AG04450 (cell line): ENCODE data around the gene SLC35F3. TPM values are rescaled to one million over a fixed set of nuclear protein-coding genes. Genes with fewer than 3 reads are reported as not detected.

ENCODE experiments used
- CTCF ChIA-PET: fragments of 300-600, 350-600 bp; formaldehyde crosslinking; extraction: SDS; loops from one replicate; lab custom pipeline; 2022; ENCODE audit warnings: antibody characterized with exemption, inconsistent platforms; lab: Charles Lee
- POLR2A ChIA-PET: fragments of 350-600 bp; formaldehyde crosslinking; extraction: SDS; loops from one replicate; lab custom pipeline; 2021; ENCODE audit warnings: antibody characterized with exemption, inconsistent platforms; lab: Yijun Ruan, JAX
- DNase-seq: peaks from one replicate; pipeline ENCODE4 v3.0.0-alpha.2; 2011; ENCODE audit warnings: low read depth, low spot score
- H3K27ac ChIP-seq: one replicate; pipeline ENCODE4 v1.5.1; 2012; ENCODE audit warnings: low read depth, low read length, control low read depth
- H3K27me3 ChIP-seq: one replicate; pipeline ENCODE4 v1.6.0; 2012; ENCODE audit warnings: low read length; ENCODE audit not compliant: control insufficient read depth, insufficient read depth
- H3K4me3 ChIP-seq: 2 replicates; pipeline ENCODE4 v1.5.1; 2011; ENCODE audit warnings: mild to moderate bottlenecking, low read depth, low read length, control low read depth
- H3K9me3 ChIP-seq: 2 replicates; pipeline ENCODE4 v1.5.1; 2012; ENCODE audit warnings: low read length; ENCODE audit not compliant: control insufficient read depth, insufficient read depth
- CTCF ChIP-seq: IDR thresholded peaks from 2 replicates; pipeline ENCODE4 v1.5.1; 2011; ENCODE audit warnings: low read depth, low read length, control low read depth, inconsistent platforms
- polyA plus RNA-seq: library from polyadenylated mRNA; depleted of rRNA; stranded (reverse); fragments of >200 nt; gene quantifications from 2 replicates; pipeline ENCODE4 v1.2.3, GENCODE V29; 2011

The SLC35F3 gene
- polyA plus RNA-seq, 1 experiment = 0.04 TPM

GRCh38 chr1:234271243-234271606 is 366.7 kb downstream of the SLC35F3 start:
- Histone ChIP-seq H3K27me3 (no peaks in the 10 kb centered on the region), H3K9me3 (no peaks in the 10 kb centered on the region; the same call in 1 of the 2 replicates), H3K4me3 (no peak overlapping the region), H3K27ac (no peak overlapping the region)
- DNase-seq = no peak
- TF ChIP-seq CTCF = no peak
- CTCF ChIA-PET = no interaction called here
- POLR2A ChIA-PET = no interaction called here

GRCh38 chr1:234272656-234273312 is 368.3 kb downstream of the SLC35F3 start:
- H3K27me3 ChIP-seq = no peaks in the 10 kb centered on the region
- H3K9me3 ChIP-seq = no peaks in the 10 kb centered on the region; the same call in 1 of the 2 replicates
- DNase-seq = no peak
- H3K27ac ChIP-seq = no peak overlapping the region
- no peak overlapping the region for H3K4me3 ChIP-seq
- no peak for TF ChIP-seq CTCF
- ChIA-PET POLR2A (no interaction called here), CTCF (interaction anchor here (1.0 kb wide), 1 partner anchor 37 kb away, joined by 4 read pairs; no protein-coding TSS in a partner anchor)

GRCh38 chr1:234273981-234274380 is 369.5 kb downstream of the SLC35F3 start:
- Histone ChIP-seq H3K4me3 (no peak overlapping the region), H3K27ac (no peak overlapping the region), H3K27me3 (no peaks in the 10 kb centered on the region), H3K9me3 (no peaks in the 10 kb centered on the region)
- POLR2A ChIA-PET = no interaction called here
- CTCF ChIA-PET = interaction anchor here (1.0 kb wide), 1 partner anchor 36 kb away, joined by 4 read pairs; no protein-coding TSS in a partner anchor
- TF ChIP-seq CTCF = no peak
- no peak for DNase-seq

GRCh38 chr1:234276151-234276788 is 371.8 kb downstream of the SLC35F3 start:
- CTCF ChIA-PET = no interaction called here
- POLR2A ChIA-PET = no interaction called here
- no peak overlapping the region for H3K4me3 ChIP-seq
- no peak overlapping the region for H3K27ac ChIP-seq
- TF ChIP-seq CTCF = no peak
- no peaks in the 10 kb centered on the region for H3K9me3 ChIP-seq
- no peak for DNase-seq
- H3K27me3 ChIP-seq = no peaks in the 10 kb centered on the region

GRCh38 chr1:234277161-234277868 is 372.8 kb downstream of the SLC35F3 start:
- no peak for TF ChIP-seq CTCF
- no peak overlapping the region for H3K27ac ChIP-seq
- ChIA-PET POLR2A (no interaction called here), CTCF (no interaction called here)
- DNase-seq = no peak
- no peaks in the 10 kb centered on the region for H3K27me3 ChIP-seq
- no peak overlapping the region for H3K4me3 ChIP-seq
- no peaks in the 10 kb centered on the region for H3K9me3 ChIP-seq
